B cell (primary cell): ENCODE data around the gene EIF3K. TPM values are rescaled to one million over a fixed set of nuclear protein-coding genes. Genes with fewer than 3 reads are reported as not detected.

Source experiments
- ATAC-seq: fragments of 200-7000 bp; cut with Tn5 transposase; one replicate; pipeline ENCODE4 v1.10.0; 2021; ENCODE audit warnings: low read depth, mild to moderate bottlenecking, moderate number of reproducible peaks, moderate library complexity
- CTCF ChIA-PET: fragments of 350-600 bp; sonication (Branson Sonifier 250); formaldehyde crosslinking; loops from one replicate; lab custom pipeline; 2021; ENCODE audit warnings: antibody characterized with exemption, inconsistent platforms; lab: Charles Lee
- POLR2A ChIA-PET: fragments of 350-600 bp; sonication (Branson Sonifier 250); formaldehyde crosslinking; loops from one replicate; lab custom pipeline; 2021; ENCODE audit warnings: antibody characterized with exemption; lab: Charles Lee
- DNase-seq: peaks from one replicate; pipeline ENCODE4 v3.0.0; 2013
- H2AFZ ChIP-seq: 2 replicates; pipeline ENCODE4 v1.6.1; 2012; ENCODE audit warnings: mild to moderate bottlenecking, low read depth, low read length; ENCODE audit not compliant: insufficient read depth, poor library complexity, severe bottlenecking
- H3K27ac ChIP-seq, 2 donors: 1 replicate in 1 of 2; 2 replicates in 1 of 2; pipeline ENCODE4 v1.5.1; 2012 to 2013; ENCODE audit warnings: low read length in 2 of 2, mild to moderate bottlenecking in 2 of 2, moderate library complexity in 1 of 2
- H3K27me3 ChIP-seq, 4 experiments: fragments of 200-600 bp in 1 of 4; sonication (generic) in 1 of 4; replicated peaks in 1 of 4; 1 replicate in 2 of 4; 2 replicates in 2 of 4; pipeline versions ENCODE4 v1.6.1 to v1.7.0; 2013 to 2016; ENCODE audit warnings: low read length in 3 of 4, mild to moderate bottlenecking in 2 of 4, mixed read lengths in 1 of 4, moderate library complexity in 1 of 4; ENCODE audit not compliant: insufficient read depth in 4 of 4, control insufficient read depth in 3 of 4; ENCODE audit errors: control extremely low read depth in 1 of 4
- H3K36me3 ChIP-seq, 2 experiments: replicated peaks in 1 of 2; 1 replicate in 1 of 2; 2 replicates in 1 of 2; pipeline versions ENCODE4 v1.6.1 to v1.7.1; 2013; ENCODE audit warnings: low read length in 1 of 2; ENCODE audit not compliant: insufficient read depth in 2 of 2, control insufficient read depth in 1 of 2; ENCODE audit errors: control extremely low read depth in 1 of 2, extremely low read depth in 1 of 2
- H3K4me1 ChIP-seq, 2 donors: fragments of 200-600 bp in 1 of 2; sonication (generic) in 1 of 2; 1 replicate in 1 of 2; 2 replicates in 1 of 2; pipeline versions ENCODE4 v1.5.1 to v1.6.1; 2013 to 2017; ENCODE audit warnings: low read length in 2 of 2; ENCODE audit not compliant: control insufficient read depth in 2 of 2, insufficient read depth in 2 of 2
- H3K4me2 ChIP-seq: replicated peaks from 2 replicates; pipeline ENCODE3; 2012; ENCODE audit warnings: mild to moderate bottlenecking, low read depth, low read length; ENCODE audit not compliant: poor library complexity, severe bottlenecking
- H3K4me3 ChIP-seq, 5 experiments: fragments of 200-600 bp in 1 of 5; sonication (generic) in 1 of 5; 1 replicate in 3 of 5; 2 replicates in 2 of 5; pipeline versions ENCODE4 v1.5.1 to v1.7.0; 2011 to 2016; ENCODE audit warnings: low read length in 4 of 5, mild to moderate bottlenecking in 4 of 5, low read depth in 2 of 5, control low read depth in 1 of 5, moderate library complexity in 1 of 5; ENCODE audit not compliant: insufficient read depth in 1 of 5; ENCODE audit errors: control extremely low read depth in 1 of 5, extremely low read depth in 1 of 5
- H3K79me2 ChIP-seq: fragments of 200-600 bp; sonication (generic); one replicate; pipeline ENCODE4 v1.6.0; 2016; ENCODE audit warnings: low read length; ENCODE audit not compliant: control insufficient read depth, insufficient read depth
- H3K9ac ChIP-seq: fragments of 200-600 bp; sonication (generic); 2 replicates; pipeline ENCODE4 v1.6.1; 2017; ENCODE audit warnings: mild to moderate bottlenecking, low read length, moderate library complexity
- H3K9me3 ChIP-seq, 3 donors: one replicate each; pipeline versions ENCODE4 v1.6.1 to v1.7.1; 2013; ENCODE audit warnings: low read length in 2 of 3; ENCODE audit not compliant: control insufficient read depth in 2 of 3, insufficient read depth in 1 of 3; ENCODE audit errors: control extremely low read depth in 1 of 3
- H4K20me1 ChIP-seq: 2 replicates; pipeline ENCODE4 v1.6.0; 2012; ENCODE audit warnings: mild to moderate bottlenecking, low read length; ENCODE audit not compliant: insufficient read depth, control insufficient read depth, poor library complexity, severe bottlenecking
- H3K27ac Mint-ChIP-seq: one replicate; pipeline ENCODE4 v1.8.0; 2021; ENCODE audit warnings: mixed read lengths
- H3K27me3 Mint-ChIP-seq: one replicate; pipeline ENCODE4 v1.8.0; 2021; ENCODE audit warnings: mixed read lengths
- H3K4me1 Mint-ChIP-seq: one replicate; pipeline ENCODE4 v1.8.0; 2021; ENCODE audit warnings: mixed read lengths
- H3K4me3 Mint-ChIP-seq: one replicate; pipeline ENCODE4 v1.8.0; 2021; ENCODE audit warnings: mixed read lengths
- H3K9me3 Mint-ChIP-seq: one replicate; pipeline ENCODE4 v1.8.0; 2022; ENCODE audit warnings: mixed read lengths; ENCODE audit not compliant: insufficient read depth
- CTCF ChIP-seq: fragments of 200-600 bp; IDR thresholded peaks from one replicate; pipeline ENCODE4 v1.8.0; 2022; ENCODE audit warnings: antibody characterized with exemption, mild to moderate bottlenecking
- EZH2 ChIP-seq: IDR thresholded peaks from 2 replicates; pipeline ENCODE4 v1.6.1; 2012; ENCODE audit warnings: borderline replicate concordance, low read depth, mild to moderate bottlenecking, moderate library complexity, low read length; ENCODE audit not compliant: insufficient read depth, poor library complexity, severe bottlenecking
- whole genome bisulfite sequencing: methylation state at CpG from one replicate; pipeline ENCODE4 v1.1.5; 2013; ENCODE audit warnings: missing lambda C conversion rate; ENCODE audit not compliant: insufficient coverage; 5-methylcytosine and 5-hydroxymethylcytosine counted together
- intact Hi-C: fragments of 100-400 bp; cut with micrococcal nuclease; formaldehyde crosslinking; loops from one replicate; pipeline ENCODE4 v1.10.0; 2022
- polyA plus RNA-seq: library from polyadenylated mRNA; depleted of rRNA; stranded (reverse); fragments of >200 nt; gene quantifications from 2 replicates; pipeline ENCODE4 v1.2.3, GENCODE V29; 2012
- total RNA-seq, 2 donors: library from RNA; stranded (reverse); fragments of 120-200 nt in 1 of 2; gene quantifications; 1 replicate in 1 of 2; 2 replicates in 1 of 2; pipeline versions ENCODE4 v1.2.3 to v1.2.4, GENCODE V29; 2013 to 2022

The EIF3K gene
- total and polyA plus RNA-seq, 2 donors (not counting 1 experiment from before 2014, with no cell fraction given) = 284 to 773 TPM

GRCh38 chr19:38588041-38588440, 30.9 kb upstream of the EIF3K start:
- no peaks in the 10 kb centered on the region for H3K79me2 ChIP-seq
- H3K4me3 ChIP-seq = no peak overlapping the region
- Mint-ChIP-seq H3K27me3 (no peaks in the 10 kb centered on the region), H3K4me3 (no peak overlapping the region), H3K27ac (peak overlapping the region; percentile 37), H3K4me1 (peaks cover 11% of the 10 kb centered on the region), H3K9me3 (no peaks in the 10 kb centered on the region)
- H3K4me2 ChIP-seq = no peak overlapping the region
- H3K27me3 ChIP-seq = no peaks in the 10 kb centered on the region
- POLR2A ChIA-PET = interaction anchor here (0.5 kb wide), 1 partner anchor 19 kb away, joined by 3 read pairs; no protein-coding TSS in a partner anchor
- H2AFZ ChIP-seq = no peak overlapping the region
- WGBS = 100% methylated on average over 2 of the region's 2 CpGs
- H3K27ac ChIP-seq = no peak overlapping the region
- H3K9me3 ChIP-seq = no peaks in the 10 kb centered on the region
- intact Hi-C loops = no loop called here
- ATAC-seq = no peak
- peaks cover 0 to 40% of the 10 kb centered on the region in 2 experiments for H3K36me3 ChIP-seq
- DNase-seq = no peak
- H4K20me1 ChIP-seq = no peaks in the 10 kb centered on the region
- TF ChIP-seq CTCF (no peak), EZH2 (no peak)
- H3K4me1 ChIP-seq = peaks cover 6 to 12% of the 10 kb centered on the region in 2 donors
- no peak overlapping the region for H3K9ac ChIP-seq
- CTCF ChIA-PET = no interaction called here

- ChIA-PET CTCF (no interaction called here), POLR2A (no interaction called here)
- Mint-ChIP-seq H3K27ac (no peak overlapping the region), H3K9me3 (no peaks in the 10 kb centered on the region), H3K4me3 (no peak overlapping the region), H3K4me1 (no peaks in the 10 kb centered on the region), H3K27me3 (no peaks in the 10 kb centered on the region)
- no peak overlapping the region for H3K4me3 ChIP-seq
- no peak overlapping the region for H3K27ac ChIP-seq
- no peak overlapping the region for H2AFZ ChIP-seq
- no peak overlapping the region for H3K9ac ChIP-seq
- WGBS = 100% methylated on average over 4 of the region's 6 CpGs
- ATAC-seq (no peak), DNase-seq (no peak)
- H3K79me2 ChIP-seq = no peaks in the 10 kb centered on the region
- no peaks in the 10 kb centered on the region for H3K4me1 ChIP-seq
- TF ChIP-seq EZH2 (no peak), CTCF (no peak)
- no peaks in the 10 kb centered on the region for H3K27me3 ChIP-seq
- H4K20me1 ChIP-seq = no peaks in the 10 kb centered on the region
- H3K4me2 ChIP-seq = no peak overlapping the region
- H3K36me3 ChIP-seq = peaks cover 2 to 63% of the 10 kb centered on the region in 2 experiments
- H3K9me3 ChIP-seq = no peaks in the 10 kb centered on the region
- intact Hi-C loops = no loop called here
These were observed 26.0 kb upstream of the EIF3K start for GRCh38 chr19:38592940-38593339.
